B cell (primary cell): ENCODE results near the gene RTL5. TPM values are rescaled to one million over a fixed set of nuclear protein-coding genes. Genes with fewer than 3 reads are reported as not detected.

Source experiments
- ATAC-seq: fragments of 200-7000 bp; cut with Tn5 transposase; one replicate; pipeline ENCODE4 v1.10.0; 2021; ENCODE audit warnings: low read depth, mild to moderate bottlenecking, moderate number of reproducible peaks, moderate library complexity
- CTCF ChIA-PET: fragments of 350-600 bp; sonication (Branson Sonifier 250); formaldehyde crosslinking; loops from one replicate; lab custom pipeline; 2021; ENCODE audit warnings: antibody characterized with exemption, inconsistent platforms; lab: Charles Lee
- POLR2A ChIA-PET: fragments of 350-600 bp; sonication (Branson Sonifier 250); formaldehyde crosslinking; loops from one replicate; lab custom pipeline; 2021; ENCODE audit warnings: antibody characterized with exemption; lab: Charles Lee
- DNase-seq: peaks from one replicate; pipeline ENCODE4 v3.0.0; 2013
- H2AFZ ChIP-seq: 2 replicates; pipeline ENCODE4 v1.6.1; 2012; ENCODE audit warnings: mild to moderate bottlenecking, low read depth, low read length; ENCODE audit not compliant: insufficient read depth, poor library complexity, severe bottlenecking
- H3K27ac ChIP-seq, 2 donors: 1 replicate in 1 of 2; 2 replicates in 1 of 2; pipeline ENCODE4 v1.5.1; 2012 to 2013; ENCODE audit warnings: low read length in 2 of 2, mild to moderate bottlenecking in 2 of 2, moderate library complexity in 1 of 2
- H3K27me3 ChIP-seq, 4 experiments: fragments of 200-600 bp in 1 of 4; sonication (generic) in 1 of 4; replicated peaks in 1 of 4; 1 replicate in 2 of 4; 2 replicates in 2 of 4; pipeline versions ENCODE4 v1.6.1 to v1.7.0; 2013 to 2016; ENCODE audit warnings: low read length in 3 of 4, mild to moderate bottlenecking in 2 of 4, mixed read lengths in 1 of 4, moderate library complexity in 1 of 4; ENCODE audit not compliant: insufficient read depth in 4 of 4, control insufficient read depth in 3 of 4; ENCODE audit errors: control extremely low read depth in 1 of 4
- H3K36me3 ChIP-seq, 2 experiments: replicated peaks in 1 of 2; 1 replicate in 1 of 2; 2 replicates in 1 of 2; pipeline versions ENCODE4 v1.6.1 to v1.7.1; 2013; ENCODE audit warnings: low read length in 1 of 2; ENCODE audit not compliant: insufficient read depth in 2 of 2, control insufficient read depth in 1 of 2; ENCODE audit errors: control extremely low read depth in 1 of 2, extremely low read depth in 1 of 2
- H3K4me1 ChIP-seq, 2 donors: fragments of 200-600 bp in 1 of 2; sonication (generic) in 1 of 2; 1 replicate in 1 of 2; 2 replicates in 1 of 2; pipeline versions ENCODE4 v1.5.1 to v1.6.1; 2013 to 2017; ENCODE audit warnings: low read length in 2 of 2; ENCODE audit not compliant: control insufficient read depth in 2 of 2, insufficient read depth in 2 of 2
- H3K4me2 ChIP-seq: replicated peaks from 2 replicates; pipeline ENCODE3; 2012; ENCODE audit warnings: mild to moderate bottlenecking, low read depth, low read length; ENCODE audit not compliant: poor library complexity, severe bottlenecking
- H3K4me3 ChIP-seq, 5 experiments: fragments of 200-600 bp in 1 of 5; sonication (generic) in 1 of 5; 1 replicate in 3 of 5; 2 replicates in 2 of 5; pipeline versions ENCODE4 v1.5.1 to v1.7.0; 2011 to 2016; ENCODE audit warnings: low read length in 4 of 5, mild to moderate bottlenecking in 4 of 5, low read depth in 2 of 5, control low read depth in 1 of 5, moderate library complexity in 1 of 5; ENCODE audit not compliant: insufficient read depth in 1 of 5; ENCODE audit errors: control extremely low read depth in 1 of 5, extremely low read depth in 1 of 5
- H3K79me2 ChIP-seq: fragments of 200-600 bp; sonication (generic); one replicate; pipeline ENCODE4 v1.6.0; 2016; ENCODE audit warnings: low read length; ENCODE audit not compliant: control insufficient read depth, insufficient read depth
- H3K9ac ChIP-seq: fragments of 200-600 bp; sonication (generic); 2 replicates; pipeline ENCODE4 v1.6.1; 2017; ENCODE audit warnings: mild to moderate bottlenecking, low read length, moderate library complexity
- H3K9me3 ChIP-seq, 3 donors: one replicate each; pipeline versions ENCODE4 v1.6.1 to v1.7.1; 2013; ENCODE audit warnings: low read length in 2 of 3; ENCODE audit not compliant: control insufficient read depth in 2 of 3, insufficient read depth in 1 of 3; ENCODE audit errors: control extremely low read depth in 1 of 3
- H4K20me1 ChIP-seq: 2 replicates; pipeline ENCODE4 v1.6.0; 2012; ENCODE audit warnings: mild to moderate bottlenecking, low read length; ENCODE audit not compliant: insufficient read depth, control insufficient read depth, poor library complexity, severe bottlenecking
- H3K27ac Mint-ChIP-seq: one replicate; pipeline ENCODE4 v1.8.0; 2021; ENCODE audit warnings: mixed read lengths
- H3K27me3 Mint-ChIP-seq: one replicate; pipeline ENCODE4 v1.8.0; 2021; ENCODE audit warnings: mixed read lengths
- H3K4me1 Mint-ChIP-seq: one replicate; pipeline ENCODE4 v1.8.0; 2021; ENCODE audit warnings: mixed read lengths
- H3K4me3 Mint-ChIP-seq: one replicate; pipeline ENCODE4 v1.8.0; 2021; ENCODE audit warnings: mixed read lengths
- H3K9me3 Mint-ChIP-seq: one replicate; pipeline ENCODE4 v1.8.0; 2022; ENCODE audit warnings: mixed read lengths; ENCODE audit not compliant: insufficient read depth
- EZH2 ChIP-seq: IDR thresholded peaks from 2 replicates; pipeline ENCODE4 v1.6.1; 2012; ENCODE audit warnings: borderline replicate concordance, low read depth, mild to moderate bottlenecking, moderate library complexity, low read length; ENCODE audit not compliant: insufficient read depth, poor library complexity, severe bottlenecking
- WGBS: methylation state at CpG from one replicate; pipeline ENCODE4 v1.1.5; 2013; ENCODE audit warnings: missing lambda C conversion rate; ENCODE audit not compliant: insufficient coverage; 5-methylcytosine and 5-hydroxymethylcytosine counted together
- intact Hi-C: fragments of 100-400 bp; cut with micrococcal nuclease; formaldehyde crosslinking; loops from one replicate; pipeline ENCODE4 v1.10.0; 2022
- polyA plus RNA-seq: library from polyadenylated mRNA; depleted of rRNA; stranded (reverse); fragments of >200 nt; gene quantifications from 2 replicates; pipeline ENCODE4 v1.2.3, GENCODE V29; 2012
- total RNA-seq, 2 donors: library from RNA; stranded (reverse); fragments of 120-200 nt in 1 of 2; gene quantifications; 1 replicate in 1 of 2; 2 replicates in 1 of 2; pipeline versions ENCODE4 v1.2.3 to v1.2.4, GENCODE V29; 2013 to 2022
- TF ChIP-seq, protein P1 (sequence below): fragments of 200-600 bp; IDR thresholded peaks from one replicate; pipeline ENCODE4 v1.8.0; 2022; ENCODE audit warnings: antibody characterized with exemption, mild to moderate bottlenecking

The RTL5 gene
- total and polyA plus RNA-seq, 2 donors (not counting 1 experiment from before 2014, with no cell fraction given), result 1.0 to 22.4 TPM

GRCh38 chrX:72110876-72111708, 20.6 kb downstream of the RTL5 start:
- CTCF ChIA-PET, result no interaction called here
- DNase-seq, result no peak

More at GRCh38 chrX:72110876-72111708, 20.6 kb downstream of the RTL5 start:
- 86% methylated on average over 5 of the region's 11 CpGs for WGBS
- intact Hi-C loops, result no loop called here
- no peak overlapping the region for H3K4me2 ChIP-seq
- H3K79me2 ChIP-seq, result no peaks in the 10 kb centered on the region
- no peak for ATAC-seq
- H2AFZ ChIP-seq, result no peak overlapping the region
- H4K20me1 ChIP-seq, result no peaks in the 10 kb centered on the region
- POLR2A ChIA-PET, result no interaction called here
- H3K27ac ChIP-seq, result no peak overlapping the region
- H3K27me3 Mint-ChIP-seq, result peaks cover 23% of the 10 kb centered on the region
- H3K9me3 ChIP-seq, result no peaks in the 10 kb centered on the region
- peaks cover 0 to 8% of the 10 kb centered on the region in 2 donors for H3K4me1 ChIP-seq
- no peak overlapping the region for H3K4me3 Mint-ChIP-seq
- TF ChIP-seq, protein P1, sequence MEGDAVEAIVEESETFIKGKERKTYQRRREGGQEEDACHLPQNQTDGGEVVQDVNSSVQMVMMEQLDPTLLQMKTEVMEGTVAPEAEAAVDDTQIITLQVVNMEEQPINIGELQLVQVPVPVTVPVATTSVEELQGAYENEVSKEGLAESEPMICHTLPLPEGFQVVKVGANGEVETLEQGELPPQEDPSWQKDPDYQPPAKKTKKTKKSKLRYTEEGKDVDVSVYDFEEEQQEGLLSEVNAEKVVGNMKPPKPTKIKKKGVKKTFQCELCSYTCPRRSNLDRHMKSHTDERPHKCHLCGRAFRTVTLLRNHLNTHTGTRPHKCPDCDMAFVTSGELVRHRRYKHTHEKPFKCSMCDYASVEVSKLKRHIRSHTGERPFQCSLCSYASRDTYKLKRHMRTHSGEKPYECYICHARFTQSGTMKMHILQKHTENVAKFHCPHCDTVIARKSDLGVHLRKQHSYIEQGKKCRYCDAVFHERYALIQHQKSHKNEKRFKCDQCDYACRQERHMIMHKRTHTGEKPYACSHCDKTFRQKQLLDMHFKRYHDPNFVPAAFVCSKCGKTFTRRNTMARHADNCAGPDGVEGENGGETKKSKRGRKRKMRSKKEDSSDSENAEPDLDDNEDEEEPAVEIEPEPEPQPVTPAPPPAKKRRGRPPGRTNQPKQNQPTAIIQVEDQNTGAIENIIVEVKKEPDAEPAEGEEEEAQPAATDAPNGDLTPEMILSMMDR, result no peak
- TF ChIP-seq EZH2, result no peak
- peaks cover 0 to 3% (median 0%) of the 10 kb centered on the region in 4 experiments for H3K27me3 ChIP-seq
- H3K4me1 Mint-ChIP-seq, result peaks cover 18% of the 10 kb centered on the region
- no peak overlapping the region for H3K27ac Mint-ChIP-seq
- no peak overlapping the region for H3K9ac ChIP-seq
- H3K36me3 ChIP-seq, result no peaks in the 10 kb centered on the region
- H3K9me3 Mint-ChIP-seq, result no peaks in the 10 kb centered on the region
- no peak overlapping the region for H3K4me3 ChIP-seq
